NCI-H748 (cell line): Measurements from ENCODE around the gene GRIN2C.

Source experiments
- DNase-seq: peaks from one replicate; lab custom pipeline; 2025; ENCODE audit not compliant: unreplicated experiment; lab: John Stamatoyannopoulos, UW

The GRIN2C gene

DNA sequence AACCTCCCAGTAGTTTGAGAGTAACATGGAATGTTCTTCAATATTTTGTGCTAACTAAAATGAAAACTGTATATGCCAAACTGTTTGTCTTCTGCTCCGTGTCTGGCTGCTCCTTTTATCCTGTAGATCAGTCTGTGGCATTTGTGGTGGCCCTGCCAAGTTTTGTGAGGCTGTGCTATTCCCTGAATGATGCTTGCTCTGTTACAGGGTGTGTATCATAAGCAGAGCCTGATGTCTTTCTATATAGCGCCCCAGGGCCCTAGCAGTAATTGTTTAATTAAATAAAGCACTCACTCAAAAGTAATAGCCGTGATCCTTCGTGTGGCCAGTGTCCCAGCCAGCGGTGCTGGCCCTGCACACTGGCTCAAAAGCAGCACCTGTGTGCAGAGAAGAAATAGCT, 55.7 kb downstream of the GRIN2C start:
- no peak for DNase-seq

- no peak for DNase-seq
Measured at GRCh38 chr17:74803388-74803930, 56.2 kb downstream of the GRIN2C start.

DNA sequence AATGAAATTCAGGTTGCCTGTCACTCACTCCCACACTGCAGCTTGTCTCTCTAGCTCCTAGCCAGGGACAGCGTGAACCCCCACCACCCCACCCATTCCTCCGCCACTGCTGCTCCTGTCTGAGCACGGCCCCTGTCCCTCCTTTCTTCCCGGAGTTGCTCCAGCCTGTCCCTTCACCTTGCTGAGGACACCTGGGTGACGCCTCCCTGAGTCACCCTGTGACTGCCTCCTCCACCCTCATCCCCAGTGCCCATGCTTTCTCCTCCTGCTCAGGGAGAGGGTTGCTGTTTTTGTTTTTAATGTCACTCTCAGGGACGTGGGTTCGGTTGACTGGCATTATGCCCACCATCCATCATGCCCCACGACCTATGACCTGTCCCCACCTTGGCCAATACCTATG, 57.8 kb downstream of the GRIN2C start:
- DNase-seq, result no peak

DNA sequence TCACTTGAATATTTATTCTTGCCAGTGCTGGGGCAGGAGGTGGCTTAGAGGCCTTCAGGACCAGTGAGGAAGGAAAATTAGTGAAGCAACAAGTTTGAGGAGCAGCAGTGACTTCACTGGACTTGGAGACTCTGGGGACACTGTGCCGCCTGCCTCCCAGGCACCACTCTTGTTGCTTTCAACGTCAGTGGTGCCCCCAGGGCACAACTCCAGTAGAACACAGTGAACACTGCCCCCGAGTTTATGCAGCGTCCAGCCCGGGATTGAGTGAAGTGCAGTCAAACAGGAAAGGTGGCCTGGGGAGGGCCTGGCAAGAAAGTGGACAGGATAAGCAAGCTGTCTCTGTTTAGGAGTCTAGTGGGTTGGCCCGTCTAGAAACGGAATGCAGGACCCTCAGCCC, 59.2 kb downstream of the GRIN2C start:
- DNase-seq, result no peak

DNA sequence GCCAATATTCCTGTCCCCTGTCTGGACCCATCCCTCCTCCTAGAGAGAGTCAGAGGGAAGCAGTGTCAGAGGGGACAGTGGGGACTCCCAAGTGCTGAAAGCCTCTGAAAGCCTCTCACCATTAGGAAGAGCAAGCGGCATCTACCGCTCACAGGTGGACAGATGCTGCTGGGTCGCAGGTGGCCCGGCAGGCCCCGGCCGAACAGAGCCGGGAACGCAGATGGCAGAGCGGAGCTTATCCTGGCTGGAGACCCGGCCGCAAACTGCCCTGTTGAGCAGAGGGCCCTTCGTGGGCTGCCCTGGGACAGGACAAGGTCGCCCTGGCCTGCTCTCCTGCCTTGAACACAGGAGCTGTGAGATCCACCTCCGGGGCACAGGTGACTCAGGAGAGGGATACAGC, 60.6 kb downstream of the GRIN2C start:
- no peak for DNase-seq

- no peak for DNase-seq
Measured at GRCh38 chr17:74798239-74798707, 61.4 kb downstream of the GRIN2C start.

DNA sequence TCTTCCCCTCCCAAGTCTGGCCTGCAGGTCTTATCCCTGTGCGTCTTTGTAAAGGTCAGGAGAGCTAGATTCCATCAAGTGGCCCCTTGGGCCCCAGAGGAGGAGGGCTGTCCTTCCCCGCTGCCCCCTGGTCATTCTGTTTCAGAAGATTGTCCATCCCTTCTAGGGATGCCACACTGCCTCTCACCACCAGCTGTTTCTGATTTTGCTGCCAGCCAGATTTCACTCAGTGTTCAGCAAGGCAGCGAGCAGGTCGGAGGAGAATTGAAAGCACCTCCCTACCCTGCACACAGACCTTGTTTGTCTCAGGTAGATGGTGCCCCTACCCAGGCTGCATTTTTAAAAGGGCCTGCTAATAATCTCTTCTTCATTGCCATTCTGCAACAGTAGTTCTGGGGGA, 61.9 kb downstream of the GRIN2C start:
- DNase-seq, result no peak

GRCh38 chr17:74796866-74797265, 62.8 kb downstream of the GRIN2C start:
- no peak for DNase-seq

- DNase-seq, result no peak
Measured at GRCh38 chr17:74796211-74796610, 63.5 kb downstream of the GRIN2C start.

- no peak for DNase-seq
Measured at GRCh38 chr17:74795327-74796020, 64.2 kb downstream of the GRIN2C start.

GRCh38 chr17:74792586-74793105, 67.0 kb downstream of the GRIN2C start:
- no peak for DNase-seq
